Measurements from ENCODE around the gene OR2A5.

The OR2A5 gene

DNA sequence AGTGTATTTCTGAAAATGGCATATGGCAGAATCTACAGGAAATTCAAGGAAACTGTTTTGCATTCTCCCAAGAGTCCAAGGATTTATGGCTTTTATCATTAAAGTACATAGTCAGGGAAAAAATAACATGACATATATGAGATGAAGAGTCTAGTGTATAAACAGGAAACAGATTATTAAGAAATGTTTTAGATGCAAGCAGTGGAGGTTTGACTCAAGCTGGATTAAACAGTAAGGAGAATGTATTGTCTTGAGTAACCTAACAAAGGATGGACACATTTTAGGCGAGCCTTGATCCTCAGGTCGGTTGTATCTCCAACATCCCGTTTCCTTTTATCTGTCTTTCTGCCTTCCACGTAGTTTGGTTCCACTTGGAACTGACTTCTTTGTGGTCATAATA is 30.7 kb upstream of the OR2A5 start:
- no peaks in the 10 kb centered on the region for H3K27me3 ChIP-seq (ENCODE audit: control insufficient read depth, insufficient read depth, low read length)
- DNase-seq (ENCODE audit: low read depth, low spot score): no peak
- no CpG with 5 or more reads among the region's 4 CpGs for WGBS (ENCODE audit: insufficient coverage, insufficient read length)
- no peaks in the 10 kb centered on the region for H3K36me3 ChIP-seq (ENCODE audit: control insufficient read depth, insufficient read depth, low read length)
- H3K9me3 ChIP-seq (ENCODE audit: control insufficient read depth, insufficient read depth, low read length): no peaks in the 10 kb centered on the region
- H3K4me1 ChIP-seq (ENCODE audit: control insufficient read depth, insufficient read depth, low read length): no peaks in the 10 kb centered on the region
- no peak overlapping the region for H3K27ac ChIP-seq (ENCODE audit: low read length)
- no peak overlapping the region for H3K4me3 ChIP-seq (ENCODE audit: low read length)

- H3K27me3 ChIP-seq (ENCODE audit: control insufficient read depth, insufficient read depth, low read length): no peaks in the 10 kb centered on the region
- H3K27ac ChIP-seq (ENCODE audit: low read length): no peak overlapping the region
- H3K4me1 ChIP-seq (ENCODE audit: control insufficient read depth, insufficient read depth, low read length): no peaks in the 10 kb centered on the region
- no CpG with 5 or more reads among the region's 2 CpGs for WGBS (ENCODE audit: insufficient coverage, insufficient read length)
- H3K9me3 ChIP-seq (ENCODE audit: control insufficient read depth, insufficient read depth, low read length): no peaks in the 10 kb centered on the region
- H3K4me3 ChIP-seq (ENCODE audit: low read length): no peak overlapping the region
- no peaks in the 10 kb centered on the region for H3K36me3 ChIP-seq (ENCODE audit: control insufficient read depth, insufficient read depth, low read length)
- DNase-seq (ENCODE audit: low read depth, low spot score): no peak
Observed at GRCh38 chr7:144019457-144019856, 29.3 kb upstream of the OR2A5 start.

DNA sequence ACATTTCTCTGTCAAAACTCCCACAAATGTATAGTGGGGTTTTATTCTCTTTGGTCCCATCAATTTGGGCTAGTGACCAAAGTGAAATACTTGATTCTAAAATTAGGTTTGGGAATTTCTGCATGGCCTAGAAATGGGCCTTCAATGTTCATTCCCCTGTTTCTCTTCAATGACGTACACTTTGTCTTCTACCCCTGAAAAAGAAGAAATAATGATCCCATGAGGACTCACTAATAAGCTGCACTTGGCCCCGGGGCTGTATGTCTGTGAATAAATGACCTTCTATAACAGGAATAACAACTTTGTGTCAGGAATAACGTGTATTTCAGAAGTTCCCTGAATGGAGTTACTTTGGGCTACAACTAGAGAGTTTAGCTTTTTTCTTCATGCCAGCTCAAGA is 28.4 kb upstream of the OR2A5 start:
- Histone ChIP-seq H3K9me3 (ENCODE audit: control insufficient read depth, insufficient read depth, low read length) (no peaks in the 10 kb centered on the region), H3K27ac (ENCODE audit: low read length) (no peak overlapping the region), H3K4me3 (ENCODE audit: low read length) (no peak overlapping the region), H3K27me3 (ENCODE audit: control insufficient read depth, insufficient read depth, low read length) (no peaks in the 10 kb centered on the region), H3K36me3 (ENCODE audit: control insufficient read depth, insufficient read depth, low read length) (no peaks in the 10 kb centered on the region), H3K4me1 (ENCODE audit: control insufficient read depth, insufficient read depth, low read length) (no peaks in the 10 kb centered on the region)
- DNase-seq (ENCODE audit: low read depth, low spot score): no peak
- no CpG with 5 or more reads among the region's 3 CpGs for WGBS (ENCODE audit: insufficient coverage, insufficient read length)

GRCh38 chr7:144022169-144022568 is 26.6 kb upstream of the OR2A5 start:
- H3K9me3 ChIP-seq (ENCODE audit: control insufficient read depth, insufficient read depth, low read length): no peaks in the 10 kb centered on the region
- no peaks in the 10 kb centered on the region for H3K27me3 ChIP-seq (ENCODE audit: control insufficient read depth, insufficient read depth, low read length)
- no peaks in the 10 kb centered on the region for H3K36me3 ChIP-seq (ENCODE audit: control insufficient read depth, insufficient read depth, low read length)
- H3K4me1 ChIP-seq (ENCODE audit: control insufficient read depth, insufficient read depth, low read length): no peaks in the 10 kb centered on the region
- H3K27ac ChIP-seq (ENCODE audit: low read length): no peak overlapping the region
- no peak for DNase-seq (ENCODE audit: low read depth, low spot score)
- H3K4me3 ChIP-seq (ENCODE audit: low read length): no peak overlapping the region

DNA sequence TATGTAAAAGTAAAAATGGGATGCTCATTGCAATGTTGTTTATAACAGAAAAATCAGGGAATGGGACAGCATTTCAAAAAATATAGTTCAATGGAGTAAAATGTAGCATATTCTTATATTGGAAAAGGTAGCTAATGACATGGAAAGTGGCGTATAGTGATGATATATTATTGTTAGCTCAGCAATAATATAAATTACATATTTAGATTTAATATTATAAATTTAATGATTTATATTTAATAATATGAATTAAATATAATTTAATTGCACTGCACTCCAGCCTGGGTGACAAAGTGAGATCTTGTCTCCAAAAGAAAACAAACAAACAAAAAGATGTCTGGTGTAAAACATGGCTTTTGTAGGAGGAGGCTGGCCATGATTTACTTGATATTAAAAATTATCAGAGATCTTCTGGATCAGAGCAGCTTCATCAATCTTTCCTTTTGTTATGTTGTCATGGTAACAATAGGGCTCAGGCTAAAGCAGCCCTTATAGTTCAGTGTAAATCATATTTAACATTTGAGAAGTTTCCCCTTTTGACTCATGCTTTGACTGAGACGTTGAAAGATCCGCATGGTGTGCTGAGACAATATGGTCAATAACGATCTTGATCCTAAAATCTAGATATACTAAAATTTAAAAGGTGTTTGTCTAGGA is 25.4 kb upstream of the OR2A5 start:
- H3K27ac ChIP-seq (ENCODE audit: low read length): no peak overlapping the region
- H3K9me3 ChIP-seq (ENCODE audit: control insufficient read depth, insufficient read depth, low read length): no peaks in the 10 kb centered on the region
- H3K4me3 ChIP-seq (ENCODE audit: low read length): no peak overlapping the region
- 100% methylated on average over 1 of the region's 4 CpGs for WGBS (ENCODE audit: insufficient coverage, insufficient read length)
- no peaks in the 10 kb centered on the region for H3K27me3 ChIP-seq (ENCODE audit: control insufficient read depth, insufficient read depth, low read length)
- H3K4me1 ChIP-seq (ENCODE audit: control insufficient read depth, insufficient read depth, low read length): no peaks in the 10 kb centered on the region
- no peaks in the 10 kb centered on the region for H3K36me3 ChIP-seq (ENCODE audit: control insufficient read depth, insufficient read depth, low read length)
- no peak for DNase-seq (ENCODE audit: low read depth, low spot score)

DNA sequence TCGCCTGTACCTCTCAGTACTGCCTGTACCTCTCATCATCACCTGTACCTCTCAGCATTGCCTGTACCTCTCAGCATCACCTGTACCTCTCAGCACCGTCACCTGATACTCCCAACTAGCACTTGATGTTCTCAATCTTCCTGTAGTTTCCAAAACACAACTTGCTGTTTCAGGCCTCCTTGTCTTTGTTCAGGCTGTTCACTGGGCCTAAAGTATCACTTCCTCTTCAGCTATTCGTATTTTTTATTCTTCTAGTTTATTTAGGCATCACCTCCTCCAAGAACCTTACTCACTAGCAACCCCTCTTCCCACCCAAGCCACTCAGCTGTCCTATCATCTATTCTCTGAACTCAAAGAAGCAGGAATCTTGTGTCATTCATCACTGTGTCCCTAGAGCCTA is 24.5 kb upstream of the OR2A5 start:
- H3K27me3 ChIP-seq (ENCODE audit: control insufficient read depth, insufficient read depth, low read length): no peaks in the 10 kb centered on the region
- DNase-seq (ENCODE audit: low read depth, low spot score): no peak
- WGBS (ENCODE audit: insufficient coverage, insufficient read length): no CpG with 5 or more reads among the region's 3 CpGs

GRCh38 chr7:144026203-144026883 is 22.4 kb upstream of the OR2A5 start:
- H3K27ac ChIP-seq (ENCODE audit: low read length): no peak overlapping the region
- no peaks in the 10 kb centered on the region for H3K4me1 ChIP-seq (ENCODE audit: control insufficient read depth, insufficient read depth, low read length)
- no peaks in the 10 kb centered on the region for H3K27me3 ChIP-seq (ENCODE audit: control insufficient read depth, insufficient read depth, low read length)
- no peak for DNase-seq (ENCODE audit: low read depth, low spot score)
- WGBS (ENCODE audit: insufficient coverage, insufficient read length): no CpG with 5 or more reads among the region's 4 CpGs
- no peaks in the 10 kb centered on the region for H3K9me3 ChIP-seq (ENCODE audit: control insufficient read depth, insufficient read depth, low read length)
- no peaks in the 10 kb centered on the region for H3K36me3 ChIP-seq (ENCODE audit: control insufficient read depth, insufficient read depth, low read length)
- no peak overlapping the region for H3K4me3 ChIP-seq (ENCODE audit: low read length)

More for the DNA sequence above, 24.5 kb upstream of the OR2A5 start:
- H3K36me3 ChIP-seq (ENCODE audit: control insufficient read depth, insufficient read depth, low read length): no peaks in the 10 kb centered on the region
- H3K27ac ChIP-seq (ENCODE audit: low read length): no peak overlapping the region
- H3K4me1 ChIP-seq (ENCODE audit: control insufficient read depth, insufficient read depth, low read length): no peaks in the 10 kb centered on the region
- no peak overlapping the region for H3K4me3 ChIP-seq (ENCODE audit: low read length)
- H3K9me3 ChIP-seq (ENCODE audit: control insufficient read depth, insufficient read depth, low read length): no peaks in the 10 kb centered on the region

DNA sequence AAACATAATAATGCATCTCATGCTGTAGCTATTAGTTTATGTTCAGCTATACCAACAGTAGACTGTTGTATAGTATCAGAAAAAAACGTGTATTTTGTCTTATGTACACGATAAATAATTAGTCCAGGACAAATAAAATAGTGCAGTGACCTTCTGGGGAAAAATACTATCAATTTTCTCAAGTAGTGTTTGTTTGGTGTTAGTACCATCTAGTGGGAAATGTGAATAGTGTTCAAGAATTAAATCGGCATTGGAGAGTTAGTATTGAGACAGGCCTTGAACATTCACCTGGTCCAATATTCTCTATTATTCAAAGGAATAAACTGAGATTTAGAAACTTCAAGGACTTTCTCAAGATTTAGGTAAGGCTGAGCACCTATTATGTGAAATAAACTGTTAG is 21.7 kb upstream of the OR2A5 start:
- no CpG with 5 or more reads among the region's 3 CpGs for WGBS (ENCODE audit: insufficient coverage, insufficient read length)
- no peaks in the 10 kb centered on the region for H3K27me3 ChIP-seq (ENCODE audit: control insufficient read depth, insufficient read depth, low read length)
- DNase-seq (ENCODE audit: low read depth, low spot score): no peak
- no peak overlapping the region for H3K27ac ChIP-seq (ENCODE audit: low read length)
- no peaks in the 10 kb centered on the region for H3K9me3 ChIP-seq (ENCODE audit: control insufficient read depth, insufficient read depth, low read length)
- H3K36me3 ChIP-seq (ENCODE audit: control insufficient read depth, insufficient read depth, low read length): no peaks in the 10 kb centered on the region
- H3K4me3 ChIP-seq (ENCODE audit: low read length): no peak overlapping the region
- H3K4me1 ChIP-seq (ENCODE audit: control insufficient read depth, insufficient read depth, low read length): no peaks in the 10 kb centered on the region

- Histone ChIP-seq H3K27me3 (ENCODE audit: control insufficient read depth, insufficient read depth, low read length) (no peaks in the 10 kb centered on the region), H3K4me1 (ENCODE audit: control insufficient read depth, insufficient read depth, low read length) (no peaks in the 10 kb centered on the region), H3K4me3 (ENCODE audit: low read length) (no peak overlapping the region), H3K9me3 (ENCODE audit: control insufficient read depth, insufficient read depth, low read length) (no peaks in the 10 kb centered on the region), H3K36me3 (ENCODE audit: control insufficient read depth, insufficient read depth, low read length) (no peaks in the 10 kb centered on the region), H3K27ac (ENCODE audit: low read length) (no peak overlapping the region)
- WGBS (ENCODE audit: insufficient coverage, insufficient read length): no CpG with 5 or more reads among the region's 1 CpG
- no peak for DNase-seq (ENCODE audit: low read depth, low spot score)
Observed at GRCh38 chr7:144027974-144028373, 20.8 kb upstream of the OR2A5 start.

DNA sequence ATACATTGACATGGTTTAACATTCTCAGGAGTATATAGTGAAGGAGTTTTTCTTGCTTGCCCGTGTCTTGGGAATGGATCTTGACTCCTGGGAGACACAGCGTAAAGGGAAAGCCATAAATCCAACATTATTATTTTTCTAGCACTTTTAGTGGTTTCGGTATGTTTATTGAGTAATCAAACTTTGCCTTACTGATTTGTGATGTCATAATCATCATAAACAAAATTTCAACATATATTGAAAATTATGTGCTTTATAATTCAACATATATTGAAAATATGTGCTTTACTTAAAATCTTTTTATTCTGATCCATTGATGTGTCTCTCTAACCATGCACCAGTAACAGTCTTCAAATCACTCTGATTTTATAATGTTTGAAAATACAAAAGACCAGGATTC is 20.2 kb upstream of the OR2A5 start:
- H3K36me3 ChIP-seq (ENCODE audit: control insufficient read depth, insufficient read depth, low read length): no peaks in the 10 kb centered on the region

DNA sequence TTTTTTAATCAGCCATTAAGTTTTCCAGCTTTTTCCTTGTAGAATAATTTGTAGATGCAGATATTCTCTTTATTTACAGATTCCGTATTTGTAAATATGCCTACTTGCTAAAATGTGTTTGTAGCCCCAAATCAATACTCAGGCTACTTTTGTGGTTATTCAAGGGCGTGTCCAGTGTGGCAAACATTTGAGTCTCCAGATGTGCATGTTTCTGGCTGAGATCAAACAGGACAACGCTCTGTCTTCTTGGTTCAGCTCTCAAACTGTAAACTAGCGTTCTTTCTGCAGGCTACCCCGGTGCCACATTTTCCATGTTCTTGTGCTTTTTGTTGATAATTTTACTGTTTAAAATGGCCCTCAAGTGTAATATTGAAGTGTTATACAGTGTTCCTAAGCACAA is 16.2 kb upstream of the OR2A5 start:
- Histone ChIP-seq H3K4me1 (ENCODE audit: control insufficient read depth, insufficient read depth, low read length) (no peaks in the 10 kb centered on the region), H3K4me3 (ENCODE audit: low read length) (no peak overlapping the region), H3K9me3 (ENCODE audit: control insufficient read depth, insufficient read depth, low read length) (no peaks in the 10 kb centered on the region), H3K27ac (ENCODE audit: low read length) (no peak overlapping the region), H3K27me3 (ENCODE audit: control insufficient read depth, insufficient read depth, low read length) (no peaks in the 10 kb centered on the region), H3K36me3 (ENCODE audit: control insufficient read depth, insufficient read depth, low read length) (no peaks in the 10 kb centered on the region)
- no CpG with 5 or more reads among the region's 5 CpGs for WGBS (ENCODE audit: insufficient coverage, insufficient read length)
- no peak for DNase-seq (ENCODE audit: low read depth, low spot score)

More for the DNA sequence above, 20.2 kb upstream of the OR2A5 start:
- H3K27me3 ChIP-seq (ENCODE audit: control insufficient read depth, insufficient read depth, low read length): no peaks in the 10 kb centered on the region
- no peak overlapping the region for H3K27ac ChIP-seq (ENCODE audit: low read length)
- no peak for DNase-seq (ENCODE audit: low read depth, low spot score)
- H3K4me3 ChIP-seq (ENCODE audit: low read length): no peak overlapping the region
- H3K9me3 ChIP-seq (ENCODE audit: control insufficient read depth, insufficient read depth, low read length): no peaks in the 10 kb centered on the region
- WGBS (ENCODE audit: insufficient coverage, insufficient read length): no CpG with 5 or more reads among the region's 3 CpGs
- no peaks in the 10 kb centered on the region for H3K4me1 ChIP-seq (ENCODE audit: control insufficient read depth, insufficient read depth, low read length)
